Tibial nerve (tissue), 4 donors: Measurements from ENCODE around the gene CEACAM19.

Source experiments
- EP300 ChIP-seq, 2 donors: sonication (generic); formaldehyde crosslinking; IDR thresholded peaks; one replicate each; pipeline ENCODE4 v1.6.1; 2017; ENCODE audit warnings: antibody characterized with exemption in 2 of 2, mild to moderate bottlenecking in 1 of 2
- POLR2A ChIP-seq, 2 donors: fragments of 450-650 bp; IDR thresholded peaks; one replicate each; pipeline ENCODE4 v1.6.1; 2017; ENCODE audit warnings: antibody characterized with exemption in 2 of 2, mild to moderate bottlenecking in 2 of 2, moderate library complexity in 2 of 2
- TF ChIP-seq, protein P1 (sequence below), 5 experiments: fragments of 200-600 bp in 3 of 5; fragments of 450-650 bp in 2 of 5; sonication (generic) in 3 of 5; IDR thresholded peaks; one replicate each; pipeline ENCODE4 v1.5.1; 2016 to 2019; ENCODE audit warnings: antibody characterized with exemption in 5 of 5, mild to moderate bottlenecking in 3 of 5, moderate library complexity in 2 of 5

GRCh38 chr19:44649578-44650145 is 21.6 kb upstream of the CEACAM19 start:
- TF ChIP-seq POLR2A (IDR thresholded peaks at IDR 0.05) (no peak), EP300 (IDR thresholded peaks at IDR 0.05) (no peak)
- TF ChIP-seq, protein P1, sequence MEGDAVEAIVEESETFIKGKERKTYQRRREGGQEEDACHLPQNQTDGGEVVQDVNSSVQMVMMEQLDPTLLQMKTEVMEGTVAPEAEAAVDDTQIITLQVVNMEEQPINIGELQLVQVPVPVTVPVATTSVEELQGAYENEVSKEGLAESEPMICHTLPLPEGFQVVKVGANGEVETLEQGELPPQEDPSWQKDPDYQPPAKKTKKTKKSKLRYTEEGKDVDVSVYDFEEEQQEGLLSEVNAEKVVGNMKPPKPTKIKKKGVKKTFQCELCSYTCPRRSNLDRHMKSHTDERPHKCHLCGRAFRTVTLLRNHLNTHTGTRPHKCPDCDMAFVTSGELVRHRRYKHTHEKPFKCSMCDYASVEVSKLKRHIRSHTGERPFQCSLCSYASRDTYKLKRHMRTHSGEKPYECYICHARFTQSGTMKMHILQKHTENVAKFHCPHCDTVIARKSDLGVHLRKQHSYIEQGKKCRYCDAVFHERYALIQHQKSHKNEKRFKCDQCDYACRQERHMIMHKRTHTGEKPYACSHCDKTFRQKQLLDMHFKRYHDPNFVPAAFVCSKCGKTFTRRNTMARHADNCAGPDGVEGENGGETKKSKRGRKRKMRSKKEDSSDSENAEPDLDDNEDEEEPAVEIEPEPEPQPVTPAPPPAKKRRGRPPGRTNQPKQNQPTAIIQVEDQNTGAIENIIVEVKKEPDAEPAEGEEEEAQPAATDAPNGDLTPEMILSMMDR (IDR thresholded peaks at IDR 0.05), result no peak
